Measurements from ENCODE around the gene CDK2AP2.
"Not testable (repeated sequence)": the region's sequence is repeated elsewhere in the genome, so short reads cannot be mapped to it uniquely, and the experiment has no call there.

Gene CDK2AP2

GRCh38 chr11:67486481-67487195 lies 21.3 kb downstream of the CDK2AP2 start:
- TF ChIP-seq CTCF (IDR thresholded peaks at IDR 0.05; ENCODE audit: low read depth, low read length, missing control alignments), result no peak
- no peak overlapping the region for H3K4me3 ChIP-seq (ENCODE audit: low read depth, low read length)
- peak; percentile 83 for DNase-seq (ENCODE audit: low read depth)

GRCh38 chr11:67485873-67486361 lies 22.0 kb downstream of the CDK2AP2 start:
- H3K4me3 ChIP-seq (ENCODE audit: low read depth, low read length); DNase-seq (ENCODE audit: low read depth): not testable (repeated sequence)

GRCh38 chr11:67484847-67485311 lies 23.1 kb downstream of the CDK2AP2 start:
- DNase-seq (ENCODE audit: low read depth), result no peak
- no peak for TF ChIP-seq CTCF (IDR thresholded peaks at IDR 0.05; ENCODE audit: low read depth, low read length, missing control alignments)
- peak overlapping the region; percentile 64 for H3K4me3 ChIP-seq (ENCODE audit: low read depth, low read length)

GRCh38 chr11:67483831-67484665 lies 23.9 kb downstream of the CDK2AP2 start:
- no peak for DNase-seq (ENCODE audit: low read depth)
- no peak for TF ChIP-seq CTCF (IDR thresholded peaks at IDR 0.05; ENCODE audit: low read depth, low read length, missing control alignments)
- peak overlapping the region; percentile 64 for H3K4me3 ChIP-seq (ENCODE audit: low read depth, low read length)

GRCh38 chr11:67482827-67483798 lies 24.8 kb downstream of the CDK2AP2 start, which contains the start of gene AIP:
AIP (plus strand) TSS chr11:67483026; CDS start chr11:67483159, 133 bp downstream.
- peak within 1 kb of the TSS; percentile 64 for H3K4me3 ChIP-seq (ENCODE audit: low read depth, low read length)
- no peak for TF ChIP-seq CTCF (IDR thresholded peaks at IDR 0.05; ENCODE audit: low read depth, low read length, missing control alignments)

GRCh38 chr11:67482275-67482826 lies 25.6 kb downstream of the CDK2AP2 start:
- no peak for DNase-seq (ENCODE audit: low read depth)
- peak overlapping the region; percentile 64 for H3K4me3 ChIP-seq (ENCODE audit: low read depth, low read length)
- no peak for TF ChIP-seq CTCF (IDR thresholded peaks at IDR 0.05; ENCODE audit: low read depth, low read length, missing control alignments)

More at GRCh38 chr11:67482827-67483798, 24.8 kb downstream of the CDK2AP2 start, which contains the start of gene AIP:
- DNase-seq (ENCODE audit: low read depth), result peak; percentile 97

GRCh38 chr11:67477344-67478050 lies 30.5 kb downstream of the CDK2AP2 start:
- H3K4me3 ChIP-seq (ENCODE audit: low read depth, low read length); DNase-seq (ENCODE audit: low read depth): not testable (repeated sequence)

GRCh38 chr11:67476692-67477091 lies 31.3 kb downstream of the CDK2AP2 start:
- DNase-seq (ENCODE audit: low read depth); H3K4me3 ChIP-seq (ENCODE audit: low read depth, low read length): not testable (repeated sequence)

All from GM12864 (cell line).